Fibroblast of mammary gland (primary cell): ENCODE data around the gene EXOC3L2.

Experiments used
- DNase-seq: peaks from one replicate; pipeline ENCODE4 v3.0.0-alpha.2; 2010; ENCODE audit warnings: low read depth
- H3K4me3 ChIP-seq: 2 replicates; pipeline ENCODE4 v1.5.1; 2011; ENCODE audit warnings: low read depth, mild to moderate bottlenecking, low read length, moderate library complexity; ENCODE audit not compliant: control insufficient read depth
- CTCF ChIP-seq: conservative IDR thresholded peaks from 2 replicates; pipeline ENCODE4 v1.5.1; 2011; ENCODE audit warnings: low read depth, low read length, inconsistent platforms; ENCODE audit not compliant: control insufficient read depth, insufficient read depth

Gene EXOC3L2

GRCh38 chr19:45217193-45217956 is 27.8 kb downstream of the EXOC3L2 start:
- DNase-seq, result no peak
- no peak for TF ChIP-seq CTCF
- H3K4me3 ChIP-seq, result no peak overlapping the region

- no peak for TF ChIP-seq CTCF
- H3K4me3 ChIP-seq, result no peak overlapping the region
- DNase-seq, result no peak
Measured at GRCh38 chr19:45216667-45217066, 28.5 kb downstream of the EXOC3L2 start.

GRCh38 chr19:45215391-45216191 is 29.6 kb downstream of the EXOC3L2 start:
- H3K4me3 ChIP-seq, result no peak overlapping the region
- DNase-seq, result no peak
- no peak for TF ChIP-seq CTCF

- no peak for TF ChIP-seq CTCF
- H3K4me3 ChIP-seq, result no peak overlapping the region
Measured at GRCh38 chr19:45213031-45213430, 32.2 kb downstream of the EXOC3L2 start.

GRCh38 chr19:45211751-45212381 is 33.3 kb downstream of the EXOC3L2 start:
- no peak for DNase-seq
- H3K4me3 ChIP-seq, result no peak overlapping the region
- TF ChIP-seq CTCF, result no peak

More at GRCh38 chr19:45213031-45213430, 32.2 kb downstream of the EXOC3L2 start:
- no peak for DNase-seq

GRCh38 chr19:45206328-45206727 is 38.9 kb downstream of the EXOC3L2 start:
- no peak for TF ChIP-seq CTCF
- DNase-seq, result no peak
- H3K4me3 ChIP-seq, result no peak overlapping the region
